GM12878 (cell line): ENCODE data around the gene CELF2. TPM values are rescaled to one million over a fixed set of nuclear protein-coding genes. Genes with fewer than 3 reads are reported as not detected.

Experiments
- ATAC-seq: fragments of 200-7000 bp; cut with Tn5 transposase; 3 replicates; pipeline ENCODE4 v1.9.1; 2020; ENCODE audit warnings: mild to moderate bottlenecking, moderate library complexity
- BruUV-seq: library from RNA; stranded (reverse); fragments of 400-500 nt; replicated peaks from 2 replicates; lab custom pipeline; 2021; lab: Mats Ljungman, UMichigan
- CTCF ChIA-PET: fragments of 300-600 bp; sonication (Branson Sonifier 250); formaldehyde crosslinking; extraction: SDS; loops from one replicate; lab custom pipeline; 2021; ENCODE audit warnings: inconsistent platforms; lab: Yijun Ruan, JAX
- POLR2A ChIA-PET: fragments of 350-600 bp; formaldehyde crosslinking; extraction: SDS; loops from one replicate; lab custom pipeline; 2021; ENCODE audit warnings: inconsistent platforms; lab: Charles Lee
- RAD21 ChIA-PET: fragments of 300-600 bp; sonication (Branson Sonifier 250); formaldehyde crosslinking; loops from one replicate; lab custom pipeline; 2023; ENCODE audit warnings: antibody characterized with exemption; ENCODE audit not compliant: unreplicated experiment; lab: Charles Lee
- SMC1A ChIA-PET: fragments of 300-600 bp; sonication (Branson Sonifier 250); formaldehyde crosslinking; loops from one replicate; lab custom pipeline; 2023; ENCODE audit not compliant: unreplicated experiment, uncharacterized antibody; lab: Charles Lee
- DNase-seq: peaks from one replicate; pipeline ENCODE4 v3.0.0-alpha.2; 2011; ENCODE audit warnings: low read depth, low spot score
- FAIRE-seq: peaks from 3 replicates; lab custom pipeline; 2011; peaks lifted over from hg19 to GRCh38; lab: Jason Lieb, UNC
- H2AFZ ChIP-seq: 2 replicates; pipeline ENCODE4 v1.6.0; 2011; ENCODE audit warnings: low read depth, low read length, control low read depth; ENCODE audit not compliant: control insufficient read depth
- H3K27ac ChIP-seq: 2 replicates; pipeline ENCODE4 v1.5.1; 2011; ENCODE audit warnings: control low read depth; ENCODE audit not compliant: control insufficient read depth, insufficient read depth
- H3K27me3 ChIP-seq, 2 experiments: replicated peaks in 1 of 2; 2 replicates each; pipeline versions ENCODE4 v1.6.0 to v1.6.1; 2011; ENCODE audit warnings: low read length in 1 of 2; ENCODE audit not compliant: control insufficient read depth in 2 of 2, insufficient read depth in 2 of 2
- H3K36me3 ChIP-seq, 2 experiments: 2 replicates each; pipeline ENCODE4 v1.5.1; 2011; ENCODE audit warnings: low read length in 1 of 2; ENCODE audit not compliant: control insufficient read depth in 2 of 2, insufficient read depth in 2 of 2
- H3K4me1 ChIP-seq: 2 replicates; pipeline ENCODE4 v1.6.1; 2011; ENCODE audit warnings: mild to moderate bottlenecking, low read length, moderate library complexity, mixed read lengths; ENCODE audit not compliant: control insufficient read depth, insufficient read depth
- H3K4me2 ChIP-seq: 2 replicates; pipeline ENCODE4 v1.6.0; 2011; ENCODE audit warnings: control low read depth; ENCODE audit not compliant: control insufficient read depth, insufficient read depth
- H3K4me3 ChIP-seq: fragments of 200-600 bp; sonication (generic); 2 replicates; pipeline ENCODE4 v1.5.1; 2016
- H3K79me2 ChIP-seq: 2 replicates; pipeline ENCODE4 v1.6.0; 2011; ENCODE audit warnings: low read length; ENCODE audit not compliant: control insufficient read depth, insufficient read depth
- H3K9ac ChIP-seq: 2 replicates; pipeline ENCODE4 v1.8.0; 2011; ENCODE audit warnings: low read length, control low read depth, mixed read lengths; ENCODE audit not compliant: control insufficient read depth, insufficient read depth
- H3K9me3 ChIP-seq: replicated peaks from 3 replicates; pipeline ENCODE4 v1.5.1; 2011; ENCODE audit warnings: mild to moderate bottlenecking, low read length; ENCODE audit not compliant: control insufficient read depth, insufficient read depth
- H4K20me1 ChIP-seq: 2 replicates; pipeline ENCODE4 v1.6.0; 2011; ENCODE audit not compliant: control insufficient read depth, insufficient read depth
- ATF7 ChIP-seq: fragments of 450-650 bp; IDR thresholded peaks from 2 replicates; pipeline ENCODE4 v1.6.1; 2016; ENCODE audit warnings: low read depth, mild to moderate bottlenecking
- CUX1 ChIP-seq: IDR thresholded peaks from 2 replicates; pipeline ENCODE4 v1.6.1; 2012; ENCODE audit warnings: improper control_type of control experiment, low read depth, low read length; ENCODE audit not compliant: insufficient replicate concordance
- ETV6 ChIP-seq, 2 experiments: fragments of 450-650 bp in 1 of 2; IDR thresholded peaks in 1 of 2; conservative IDR thresholded peaks in 1 of 2; 2 replicates each; pipeline ENCODE4 v1.6.1; 2014; ENCODE audit warnings: antibody characterized with exemption in 1 of 2, borderline replicate concordance in 1 of 2, low read depth in 1 of 2, mild to moderate bottlenecking in 1 of 2, moderate library complexity in 1 of 2
- IKZF2 ChIP-seq, 2 experiments: fragments of 450-650 bp; IDR thresholded peaks; 2 replicates each; pipeline ENCODE4 v1.6.1; 2017; ENCODE audit warnings: mild to moderate bottlenecking in 2 of 2, moderate library complexity in 2 of 2
- SPI1 ChIP-seq: IDR thresholded peaks from 2 replicates; pipeline ENCODE4 v1.6.1; 2011; ENCODE audit warnings: low read depth, mild to moderate bottlenecking, low read length, moderate library complexity, borderline replicate concordance; ENCODE audit not compliant: insufficient read depth
- TCF7 ChIP-seq: IDR thresholded peaks from 2 replicates; pipeline ENCODE4 v1.6.1; 2014; ENCODE audit warnings: antibody characterized with exemption, borderline replicate concordance
- ZNF217 ChIP-seq: fragments of 450-650 bp; IDR thresholded peaks from 2 replicates; pipeline ENCODE4 v1.6.1; 2017; ENCODE audit warnings: antibody characterized with exemption, mild to moderate bottlenecking
- ZNF687 ChIP-seq: fragments of 450-650 bp; IDR thresholded peaks from 2 replicates; pipeline ENCODE4 v1.6.1; 2017; ENCODE audit warnings: mild to moderate bottlenecking, moderate library complexity
- WGBS: methylation state at CpG from one replicate; pipeline ENCODE4 v1.1.6; 2016; ENCODE audit warnings: low lambda C conversion rate; ENCODE audit not compliant: insufficient replicate concordance, insufficient coverage; ENCODE audit errors: missing lambda C conversion rate; 5-methylcytosine and 5-hydroxymethylcytosine counted together
- in situ Hi-C: fragments of 300-500 bp; cut with MboI; formaldehyde crosslinking; loops from 9 replicates; pipeline ENCODE4 v1.14.3; 2018; ENCODE audit warnings: mixed read lengths
- intact Hi-C: fragments of 100-400 bp; cut with micrococcal nuclease; formaldehyde crosslinking; loops from one replicate; pipeline ENCODE4 v1.14.2; 2022; ENCODE audit not compliant: unreplicated experiment
- polyA plus RNA-seq, 11 experiments: library from polyadenylated mRNA; depleted of rRNA in 4 of 11; unstranded in 6 of 11; stranded (reverse) in 5 of 11; fragments of >200 nt; fragmentation: Nextera tagmentation in 4 of 11; fragmentation: Illumina TruSeq in 1 of 11; extraction: Ambion mirVana in 4 of 11; extraction: Trizol in 1 of 11; gene quantifications; 1 replicate in 1 of 11; 2 replicates in 10 of 11; pipeline versions ENCODE4 v1.2.1 to v1.2.3, GENCODE V29; 2011 to 2016; ENCODE audit warnings: inconsistent platforms in 2 of 11, missing spikeins in 2 of 11, low read depth in 1 of 11
- total RNA-seq, 4 experiments: library from RNA; depleted of rRNA in 3 of 4; stranded (reverse); fragments of >200 nt in 3 of 4; fragmentation: Illumina TruSeq in 1 of 4; extraction: Trizol in 1 of 4; gene quantifications; 2 replicates each; pipeline versions ENCODE4 v1.2.1 to v1.2.3, GENCODE V29; 2013 to 2021
- TF ChIP-seq, protein P1 (sequence below): fragments of 450-650 bp; IDR thresholded peaks from 2 replicates; pipeline ENCODE4 v1.6.1; 2016; ENCODE audit warnings: mild to moderate bottlenecking
- TF ChIP-seq, protein P2 (sequence below): IDR thresholded peaks from 2 replicates; pipeline ENCODE4 v1.6.1; 2011; ENCODE audit warnings: mild to moderate bottlenecking, low read depth, low read length, moderate library complexity; ENCODE audit not compliant: insufficient replicate concordance

The CELF2 gene
- total and polyA plus RNA-seq, 10 of the 15 experiments (the other 5 are each of a cell fraction or from before 2014, with no cell fraction given) = 20.8 to 129 (median 86.3) TPM

DNA sequence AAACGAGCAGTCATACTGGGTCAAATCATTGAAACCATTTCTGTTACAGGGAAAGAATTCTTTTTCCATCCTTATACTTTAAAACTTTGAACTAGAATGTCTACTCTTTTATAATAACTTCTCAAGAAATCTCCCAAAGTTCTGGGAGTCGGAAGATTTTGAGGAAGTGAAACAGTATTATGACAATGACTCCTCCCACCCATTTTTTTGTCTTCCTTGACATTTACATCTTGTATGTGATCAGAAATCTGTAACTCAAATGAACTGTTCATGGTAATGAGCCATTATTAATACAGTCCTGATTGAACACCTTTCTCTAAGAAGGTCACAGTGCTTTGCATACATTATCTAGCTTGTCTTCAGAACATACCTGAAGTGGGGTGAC is 227.4 kb downstream of the CELF2 start:
- H3K79me2 ChIP-seq = peaks cover 95% of the 10 kb centered on the region
- ChIA-PET CTCF (interaction anchor here (0.6 to 7.6 kb wide), 9 partner anchors 9 to 132 kb away, joined by 3 to 89 read pairs (median 11); no protein-coding TSS in a partner anchor), POLR2A (interaction anchor here (0.8 to 8.2 kb wide), 12 partner anchors 9 to 95 kb away, joined by 3 to 130 read pairs (median 6); no protein-coding TSS in a partner anchor), SMC1A (interaction anchor here (0.6 to 15.6 kb wide), 15 partner anchors 9 to 132 kb away, joined by 3 to 417 read pairs (median 5); no protein-coding TSS in a partner anchor), RAD21 (interaction anchor here (0.7 to 15.0 kb wide), 17 partner anchors 9 to 100 kb away, joined by 3 to 212 read pairs (median 7); no protein-coding TSS in a partner anchor)
- intact Hi-C loops (loop anchor here (1.0 to 5.0 kb wide), 3 partner anchors 36 to 138 kb away; no protein-coding TSS in a partner anchor), in situ Hi-C loops (no loop called here)
- H3K9ac ChIP-seq = peak overlapping the region; percentile 78
- no peaks in the 10 kb centered on the region for H3K9me3 ChIP-seq
- no TSS peak for BruUV-seq
- FAIRE-seq (no peak), DNase-seq (no peak), ATAC-seq (0 out of 3 replicates have a peak, but pooled peaks have one; percentile 1)
- H2AFZ ChIP-seq = no peak overlapping the region
- H3K4me2 ChIP-seq = peak overlapping the region; percentile 97
- H3K27ac ChIP-seq = peak overlapping the region; percentile 97
- peak overlapping the region; percentile 48 for H3K4me3 ChIP-seq
- WGBS = 0% methylated on average over 2 of the region's 2 CpGs
- H3K27me3 ChIP-seq = no peaks in the 10 kb centered on the region
- no peaks in the 10 kb centered on the region for H4K20me1 ChIP-seq
- peaks cover 76% of the 10 kb centered on the region for H3K4me1 ChIP-seq
- peaks cover 12 to 27% of the 10 kb centered on the region in 2 experiments for H3K36me3 ChIP-seq
- TF ChIP-seq ETV6 (conservative IDR thresholded peaks at IDR 0.05 in 1 of 2, IDR thresholded peaks at IDR 0.05 in 1 of 2; ENCODE audit: borderline replicate concordance in 1 of 2, low read depth in 1 of 2) (no peak), ZNF217 (0 out of 2 replicates have a peak, but pooled peaks have one; percentile 34), SPI1 (peak; percentile 97), ZNF687 (peak; percentile 32; the same call in 1 of the 2 replicates), IKZF2 (IDR thresholded peaks at IDR 0.05) (peak; percentile 55 to 57; a peak in 3 of 4 replicates), CUX1 (peak; percentile 56), ATF7 (peak; percentile 10; the same call in 1 of the 2 replicates), TCF7 (0 out of 2 replicates have a peak, but pooled peaks have one; percentile 12)
- TF ChIP-seq, protein P1, sequence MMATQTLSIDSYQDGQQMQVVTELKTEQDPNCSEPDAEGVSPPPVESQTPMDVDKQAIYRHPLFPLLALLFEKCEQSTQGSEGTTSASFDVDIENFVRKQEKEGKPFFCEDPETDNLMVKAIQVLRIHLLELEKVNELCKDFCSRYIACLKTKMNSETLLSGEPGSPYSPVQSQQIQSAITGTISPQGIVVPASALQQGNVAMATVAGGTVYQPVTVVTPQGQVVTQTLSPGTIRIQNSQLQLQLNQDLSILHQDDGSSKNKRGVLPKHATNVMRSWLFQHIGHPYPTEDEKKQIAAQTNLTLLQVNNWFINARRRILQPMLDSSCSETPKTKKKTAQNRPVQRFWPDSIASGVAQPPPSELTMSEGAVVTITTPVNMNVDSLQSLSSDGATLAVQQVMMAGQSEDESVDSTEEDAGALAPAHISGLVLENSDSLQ = peak; percentile 35; the same call in 1 of the 2 replicates
- TF ChIP-seq, protein P2, sequence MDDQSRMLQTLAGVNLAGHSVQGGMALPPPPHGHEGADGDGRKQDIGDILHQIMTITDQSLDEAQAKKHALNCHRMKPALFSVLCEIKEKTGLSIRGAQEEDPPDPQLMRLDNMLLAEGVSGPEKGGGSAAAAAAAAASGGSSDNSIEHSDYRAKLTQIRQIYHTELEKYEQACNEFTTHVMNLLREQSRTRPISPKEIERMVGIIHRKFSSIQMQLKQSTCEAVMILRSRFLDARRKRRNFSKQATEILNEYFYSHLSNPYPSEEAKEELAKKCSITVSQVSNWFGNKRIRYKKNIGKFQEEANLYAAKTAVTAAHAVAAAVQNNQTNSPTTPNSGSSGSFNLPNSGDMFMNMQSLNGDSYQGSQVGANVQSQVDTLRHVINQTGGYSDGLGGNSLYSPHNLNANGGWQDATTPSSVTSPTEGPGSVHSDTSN = no peak
